IPS DF 6.9 (cell line): ENCODE results near the gene WDR35.

Source experiments
- DNase-seq: peaks from one replicate; pipeline ENCODE4 v3.0.0-alpha.2; 2013; ENCODE audit warnings: low read depth, low spot score
- H3K27ac ChIP-seq: one replicate; pipeline ENCODE4 v1.5.1; 2013; ENCODE audit warnings: low read length, control low read depth
- H3K27me3 ChIP-seq: 2 replicates; pipeline ENCODE4 v1.6.1; 2013; ENCODE audit warnings: mild to moderate bottlenecking, low read length; ENCODE audit not compliant: control insufficient read depth, insufficient read depth
- H3K36me3 ChIP-seq: 2 replicates; pipeline ENCODE4 v1.6.1; 2013; ENCODE audit warnings: low read length; ENCODE audit not compliant: control insufficient read depth, insufficient read depth
- H3K4me1 ChIP-seq: 2 replicates; pipeline ENCODE4 v1.6.1; 2013; ENCODE audit warnings: low read length; ENCODE audit not compliant: control insufficient read depth, insufficient read depth
- H3K4me3 ChIP-seq: 2 replicates; pipeline ENCODE4 v1.5.1; 2013; ENCODE audit warnings: mild to moderate bottlenecking, low read length
- H3K9me3 ChIP-seq: 2 replicates; pipeline ENCODE4 v1.6.1; 2013; ENCODE audit warnings: low read length, inconsistent platforms; ENCODE audit not compliant: control insufficient read depth, insufficient read depth
- WGBS: extraction: QIAGEN DNeasy Blood & Tissue Kit; methylation state at CpG from one replicate; pipeline ENCODE4 v1.1.7; 2013; ENCODE audit warnings: mixed read lengths, missing lambda C conversion rate; ENCODE audit not compliant: insufficient read length, insufficient coverage; 5-methylcytosine and 5-hydroxymethylcytosine counted together

WDR35 gene

GRCh38 chr2:19987936-19988335, 2.0 kb downstream of the WDR35 start:
- no CpG with 5 or more reads among the region's 5 CpGs for WGBS
- H3K27me3 ChIP-seq: no peaks in the 10 kb centered on the region
- H3K27ac ChIP-seq: no peak overlapping the region
- DNase-seq: no peak
- H3K4me3 ChIP-seq: no peak overlapping the region
- no peaks in the 10 kb centered on the region for H3K36me3 ChIP-seq
- no peaks in the 10 kb centered on the region for H3K9me3 ChIP-seq
- no peaks in the 10 kb centered on the region for H3K4me1 ChIP-seq

- Histone ChIP-seq H3K36me3 (peaks cover 3% of the 10 kb centered on the region; the same call in 1 of the 2 replicates), H3K4me1 (no peaks in the 10 kb centered on the region), H3K27me3 (no peaks in the 10 kb centered on the region), H3K4me3 (no peak overlapping the region), H3K27ac (no peak overlapping the region), H3K9me3 (no peaks in the 10 kb centered on the region)
- WGBS: no CpG with 5 or more reads among the region's 1 CpG
- no peak for DNase-seq
Observed at GRCh38 chr2:19982268-19982667, 7.6 kb downstream of the WDR35 start.

DNA sequence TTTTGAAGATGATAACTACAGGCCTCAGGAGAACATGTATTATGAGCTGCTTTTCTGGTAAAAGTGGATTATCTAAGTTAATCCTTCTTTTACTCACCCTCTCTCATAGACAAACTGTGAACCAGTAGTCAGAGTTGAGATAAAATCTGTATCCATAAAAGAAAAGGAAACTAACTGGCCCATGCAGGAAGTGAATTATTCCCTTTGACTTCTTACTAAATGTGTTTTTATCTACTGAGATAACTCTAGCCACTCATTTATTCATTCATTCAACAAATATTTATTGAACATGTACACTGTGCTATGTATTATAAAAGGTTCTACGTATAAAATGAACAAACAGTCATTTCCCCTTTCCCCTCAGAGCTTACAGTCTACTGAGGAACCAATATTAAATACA, 10.0 kb downstream of the WDR35 start:
- no peaks in the 10 kb centered on the region for H3K9me3 ChIP-seq
- no peaks in the 10 kb centered on the region for H3K27me3 ChIP-seq
- DNase-seq: no peak
- H3K27ac ChIP-seq: no peak overlapping the region
- H3K36me3 ChIP-seq: peaks cover 3% of the 10 kb centered on the region; the same call in 1 of the 2 replicates
- WGBS: no CpG with 5 or more reads among the region's 1 CpG
- no peaks in the 10 kb centered on the region for H3K4me1 ChIP-seq
- no peak overlapping the region for H3K4me3 ChIP-seq

DNA sequence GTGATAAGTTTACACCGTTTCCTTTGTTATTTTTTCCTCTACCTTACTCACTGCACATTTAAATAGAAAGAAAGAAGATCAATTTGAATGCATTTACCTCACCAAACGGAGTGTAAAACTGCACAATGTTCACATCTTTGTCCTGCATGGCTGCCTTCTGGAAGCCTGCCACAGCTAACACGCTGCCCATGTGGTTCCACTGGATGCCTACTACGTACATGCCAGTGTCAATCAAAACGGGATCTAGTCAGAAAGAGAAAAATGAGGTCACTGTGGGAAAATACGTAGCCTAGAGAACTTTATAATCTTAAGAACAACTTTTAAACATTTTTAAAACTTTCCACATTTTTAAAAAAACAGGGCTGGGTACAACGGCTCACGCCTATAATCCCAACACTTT, 16.4 kb downstream of the WDR35 start:
- H3K27ac ChIP-seq: no peak overlapping the region
- DNase-seq: no peak
- H3K27me3 ChIP-seq: no peaks in the 10 kb centered on the region
- peaks cover 7% of the 10 kb centered on the region; the same call in 1 of the 2 replicates for H3K36me3 ChIP-seq
- H3K4me3 ChIP-seq: no peak overlapping the region
- WGBS: no CpG with 5 or more reads among the region's 8 CpGs
- no peaks in the 10 kb centered on the region for H3K4me1 ChIP-seq
- no peaks in the 10 kb centered on the region for H3K9me3 ChIP-seq

GRCh38 chr2:19971691-19972090, 18.2 kb downstream of the WDR35 start:
- Histone ChIP-seq H3K4me3 (no peak overlapping the region), H3K36me3 (peaks cover 4% of the 10 kb centered on the region; the same call in 1 of the 2 replicates), H3K27me3 (no peaks in the 10 kb centered on the region), H3K4me1 (no peaks in the 10 kb centered on the region), H3K27ac (no peak overlapping the region), H3K9me3 (no peaks in the 10 kb centered on the region)
- no peak for DNase-seq
- WGBS: no CpG with 5 or more reads among the region's 3 CpGs

DNA sequence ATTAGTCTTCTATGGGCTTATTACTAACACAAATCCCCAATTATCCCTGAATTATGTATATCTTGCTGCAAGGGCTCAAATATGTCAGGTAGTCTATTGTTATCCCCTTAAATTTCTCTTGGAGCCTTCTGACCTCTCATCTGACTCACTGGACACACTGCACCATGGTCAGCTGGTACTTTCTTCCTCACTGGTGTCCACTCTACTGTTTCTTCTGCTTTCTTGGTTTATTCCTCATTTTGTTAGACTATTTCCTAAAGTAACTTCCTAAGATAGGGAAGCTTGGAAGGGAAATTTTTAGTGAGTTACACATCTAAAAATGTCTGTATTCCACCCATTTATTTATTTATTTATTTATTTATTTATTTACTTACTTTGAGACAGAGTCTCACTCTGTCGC, 26.5 kb downstream of the WDR35 start:
- Histone ChIP-seq H3K4me1 (no peaks in the 10 kb centered on the region), H3K36me3 (0 out of 2 replicates have a peak, but pooled peaks cover 5% of the 10 kb centered on the region), H3K27me3 (no peaks in the 10 kb centered on the region), H3K4me3 (no peak overlapping the region), H3K9me3 (no peaks in the 10 kb centered on the region), H3K27ac (no peak overlapping the region)
- no peak for DNase-seq
- no CpG with 5 or more reads among the region's 1 CpG for WGBS

- Histone ChIP-seq H3K4me3 (no peak overlapping the region), H3K4me1 (no peaks in the 10 kb centered on the region), H3K36me3 (no peaks in the 10 kb centered on the region), H3K9me3 (no peaks in the 10 kb centered on the region), H3K27ac (no peak overlapping the region), H3K27me3 (no peaks in the 10 kb centered on the region)
- peak; percentile 37 for DNase-seq
- 100% methylated on average over 2 of the region's 6 CpGs for WGBS
Observed at GRCh38 chr2:19955544-19956422, 34.1 kb downstream of the WDR35 start.

- Histone ChIP-seq H3K4me1 (no peaks in the 10 kb centered on the region), H3K27ac (no peak overlapping the region), H3K4me3 (no peak overlapping the region), H3K27me3 (no peaks in the 10 kb centered on the region), H3K36me3 (peaks cover 2% of the 10 kb centered on the region; the same call in 1 of the 2 replicates), H3K9me3 (no peaks in the 10 kb centered on the region)
- no peak for DNase-seq
Observed at GRCh38 chr2:19949071-19949470, 40.8 kb downstream of the WDR35 start.

DNA sequence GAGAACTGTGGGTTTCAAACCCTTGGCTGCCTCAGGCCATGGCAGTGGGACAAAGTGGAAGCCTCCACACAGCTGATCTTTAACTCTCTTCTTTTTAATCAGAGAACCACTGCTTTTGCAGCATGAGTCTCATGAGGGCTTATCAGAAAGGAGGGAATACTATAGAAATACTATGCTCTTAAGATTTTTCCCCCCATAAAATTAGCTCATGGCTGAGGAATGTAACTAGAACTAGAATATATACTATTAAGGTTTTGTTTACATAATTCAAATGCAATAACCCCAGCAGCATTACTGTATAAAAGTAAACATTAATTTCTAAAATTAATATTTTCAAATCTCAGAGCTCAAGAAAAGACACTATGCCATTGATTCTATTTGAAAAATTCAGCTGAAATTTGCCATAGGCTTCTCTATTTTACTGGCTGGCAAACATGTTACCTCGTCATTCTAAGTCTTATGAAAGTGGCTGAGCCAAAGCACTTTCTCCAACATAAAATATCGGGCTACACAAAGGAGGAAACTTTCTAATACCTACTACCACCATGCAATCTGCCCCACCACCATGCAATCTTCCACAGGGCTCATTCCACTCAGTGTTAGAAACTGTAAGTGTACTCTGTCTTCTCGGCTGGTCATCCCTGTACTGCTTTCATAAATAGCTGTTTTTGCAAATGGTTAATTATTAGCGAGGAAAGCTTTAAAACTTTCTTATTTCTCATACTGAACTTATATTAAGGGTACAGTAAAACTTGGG, 42.5 kb downstream of the WDR35 start:
- Histone ChIP-seq H3K27me3 (no peaks in the 10 kb centered on the region), H3K27ac (no peak overlapping the region), H3K4me1 (no peaks in the 10 kb centered on the region), H3K9me3 (no peaks in the 10 kb centered on the region), H3K36me3 (peaks cover 2% of the 10 kb centered on the region; the same call in 1 of the 2 replicates), H3K4me3 (no peak overlapping the region)
- no CpG with 5 or more reads among the region's 4 CpGs for WGBS
- DNase-seq: no peak

- no CpG with 5 or more reads among the region's 2 CpGs for WGBS
- no peak for DNase-seq
- no peaks in the 10 kb centered on the region for H3K9me3 ChIP-seq
- H3K4me3 ChIP-seq: no peak overlapping the region
- H3K36me3 ChIP-seq: peaks cover 2% of the 10 kb centered on the region; the same call in 1 of the 2 replicates
- no peak overlapping the region for H3K27ac ChIP-seq
- no peaks in the 10 kb centered on the region for H3K27me3 ChIP-seq
- H3K4me1 ChIP-seq: no peaks in the 10 kb centered on the region
Observed at GRCh38 chr2:19944205-19944845, 45.6 kb downstream of the WDR35 start.
